Type B pancreatic cell (in vitro differentiated cells): ENCODE measurements around the gene KMT2B. TPM values are rescaled to one million over a fixed set of nuclear protein-coding genes. Genes with fewer than 3 reads are reported as not detected.

Experiments
- DNase-seq: peaks from one replicate; pipeline ENCODE4 v3.0.0; 2021; ENCODE audit warnings: mixed read lengths; ENCODE audit not compliant: unreplicated experiment; ENCODE audit errors: extremely low spot score
- H3K27ac Mint-ChIP-seq: 2 replicates; pipeline ENCODE4 v1.8.0; 2021; ENCODE audit warnings: mild to moderate bottlenecking, mixed read lengths
- H3K27me3 Mint-ChIP-seq: 2 replicates; pipeline ENCODE4 v1.8.0; 2021; ENCODE audit warnings: mixed read lengths
- H3K36me3 Mint-ChIP-seq: 2 replicates; pipeline ENCODE4 v1.8.0; 2021; ENCODE audit warnings: mixed read lengths
- H3K4me1 Mint-ChIP-seq: one replicate; pipeline ENCODE4 v1.8.0; 2021; ENCODE audit warnings: mixed read lengths; ENCODE audit not compliant: unreplicated experiment
- H3K4me3 Mint-ChIP-seq: 2 replicates; pipeline ENCODE4 v1.8.0; 2021; ENCODE audit warnings: mild to moderate bottlenecking, mixed read lengths
- H3K9me3 Mint-ChIP-seq: 2 replicates; pipeline ENCODE4 v1.8.0; 2021; ENCODE audit warnings: mixed read lengths
- CTCF ChIP-seq: fragments of 200-600 bp; sonication (generic); conservative IDR thresholded peaks from 2 replicates; pipeline ENCODE4 v1.5.0; 2021; ENCODE audit warnings: antibody characterized with exemption, mild to moderate bottlenecking
- total RNA-seq: library from RNA; stranded (reverse); gene quantifications from 2 replicates; pipeline ENCODE4 v1.2.1, GENCODE V29; 2021; ENCODE audit warnings: low replicate concordance

KMT2B gene
- total RNA-seq, 1 donor from 2014 or later = 55.4 TPM

GRCh38 chr19:35750167-35750566 is 32.4 kb downstream of the KMT2B start:
- Mint-ChIP-seq H3K9me3 (no peaks in the 10 kb centered on the region), H3K36me3 (no peaks in the 10 kb centered on the region), H3K27ac (peak overlapping the region; percentile 96), H3K4me1 (peaks cover 21% of the 10 kb centered on the region), H3K27me3 (peaks cover 6% of the 10 kb centered on the region), H3K4me3 (peak overlapping the region; percentile 84)
- no peak for DNase-seq
- TF ChIP-seq CTCF = no peak

GRCh38 chr19:35751839-35752745 is 34.3 kb downstream of the KMT2B start:
- Mint-ChIP-seq H3K27ac (no peak overlapping the region), H3K9me3 (no peaks in the 10 kb centered on the region), H3K27me3 (peaks cover 11% of the 10 kb centered on the region), H3K36me3 (no peaks in the 10 kb centered on the region), H3K4me1 (peaks cover 19% of the 10 kb centered on the region), H3K4me3 (no peak overlapping the region)
- no peak for DNase-seq
- no peak for TF ChIP-seq CTCF

GRCh38 chr19:35752746-35753350 is 35.0 kb downstream of the KMT2B start:
- Mint-ChIP-seq H3K9me3 (no peaks in the 10 kb centered on the region), H3K4me3 (no peak overlapping the region)

GRCh38 chr19:35753634-35754369 is 36.0 kb downstream of the KMT2B start:
- peaks cover 13% of the 10 kb centered on the region for H3K4me1 Mint-ChIP-seq
- H3K36me3 Mint-ChIP-seq = peaks cover 4% of the 10 kb centered on the region
- H3K4me3 Mint-ChIP-seq = no peak overlapping the region
- DNase-seq = no peak
- TF ChIP-seq CTCF = no peak
- H3K9me3 Mint-ChIP-seq = no peaks in the 10 kb centered on the region
- H3K27ac Mint-ChIP-seq = no peak overlapping the region
- peaks cover 14% of the 10 kb centered on the region for H3K27me3 Mint-ChIP-seq

More at GRCh38 chr19:35752746-35753350, 35.0 kb downstream of the KMT2B start:
- no peak overlapping the region for H3K27ac Mint-ChIP-seq
- no peak for TF ChIP-seq CTCF
- H3K36me3 Mint-ChIP-seq = peaks cover 2% of the 10 kb centered on the region
- peaks cover 13% of the 10 kb centered on the region for H3K27me3 Mint-ChIP-seq
- peaks cover 18% of the 10 kb centered on the region for H3K4me1 Mint-ChIP-seq
- DNase-seq = no peak

GRCh38 chr19:35754370-35755130 is 36.7 kb downstream of the KMT2B start:
- Mint-ChIP-seq H3K27me3 (peaks cover 14% of the 10 kb centered on the region), H3K4me1 (peaks cover 9% of the 10 kb centered on the region)

More at GRCh38 chr19:35754370-35755130, 36.7 kb downstream of the KMT2B start:
- Mint-ChIP-seq H3K27ac (peak overlapping the region; percentile 62), H3K36me3 (peaks cover 4% of the 10 kb centered on the region), H3K4me3 (peak overlapping the region; percentile 65), H3K9me3 (no peaks in the 10 kb centered on the region)
- DNase-seq = no peak
- no peak for TF ChIP-seq CTCF
